ENCODE data around the gene CACNA1S.

GRCh38 chr1:201061886-201062285 is 50.3 kb downstream of the CACNA1S start:
- TF ChIP-seq CTCF (IDR thresholded peaks at IDR 0.05) (no peak), POLR2A (IDR thresholded peaks at IDR 0.05) (no peak)

Data from esophagus squamous epithelium (tissue), 4 donors.